Jurkat, Clone E6-1 (cell line): Measurements from ENCODE around the gene RSU1.

Experiments used
- DNase-seq: peaks from one replicate; pipeline ENCODE4 v3.0.0-alpha.2; 2011; ENCODE audit warnings: low read depth, low spot score
- H3K4me3 ChIP-seq: 2 replicates; pipeline ENCODE4 v1.5.1; 2011; ENCODE audit warnings: mild to moderate bottlenecking, low read length, control low read depth, moderate library complexity

The RSU1 gene

DNA sequence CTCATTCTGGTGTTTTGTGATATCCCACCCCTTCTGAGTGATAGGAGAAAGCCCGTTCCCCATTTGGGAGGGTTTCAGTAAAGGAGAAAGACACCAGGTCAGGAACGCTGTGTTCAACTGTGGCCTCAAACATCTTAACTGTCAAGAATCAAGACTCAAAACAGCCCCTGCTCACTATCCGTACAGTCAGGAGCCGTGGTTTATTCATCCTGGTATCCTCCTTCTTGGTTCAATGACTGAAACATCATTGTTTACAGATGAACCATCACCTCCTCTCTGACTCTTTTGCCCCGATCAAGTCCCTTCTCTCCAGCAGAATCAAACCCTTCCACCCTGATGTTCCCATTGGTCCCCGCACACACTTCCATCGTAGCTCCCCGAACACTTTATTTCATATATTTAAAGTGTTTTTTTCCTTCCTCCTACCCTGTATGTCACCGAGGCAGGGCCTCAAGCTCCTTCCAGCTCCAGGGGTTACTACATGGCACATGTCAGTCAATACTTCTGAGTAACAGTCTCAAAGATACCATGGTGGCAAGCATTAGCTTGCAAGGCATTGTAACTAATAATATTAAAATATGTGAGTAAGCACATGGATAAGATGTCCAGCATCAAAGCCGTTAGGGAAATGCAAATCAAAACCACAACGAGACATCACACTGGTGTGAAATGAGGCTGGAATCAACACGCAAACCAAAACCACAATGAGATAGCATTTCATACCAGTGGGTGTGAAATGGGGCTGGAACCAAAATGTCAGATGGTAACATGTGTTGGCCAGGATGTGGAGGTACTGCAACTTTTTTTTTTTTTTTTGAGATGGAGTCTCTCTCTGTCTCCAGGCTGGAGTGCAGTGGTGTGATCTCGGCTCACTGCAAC lies 170.8 kb downstream of the RSU1 start:
- no peak overlapping the region for H3K4me3 ChIP-seq
- peak; percentile 16 for DNase-seq

GRCh38 chr10:16644146-16644545 lies 173.1 kb downstream of the RSU1 start:
- H3K4me3 ChIP-seq: no peak overlapping the region
- no peak for DNase-seq

GRCh38 chr10:16643502-16643901 lies 173.7 kb downstream of the RSU1 start:
- no peak for DNase-seq

DNA sequence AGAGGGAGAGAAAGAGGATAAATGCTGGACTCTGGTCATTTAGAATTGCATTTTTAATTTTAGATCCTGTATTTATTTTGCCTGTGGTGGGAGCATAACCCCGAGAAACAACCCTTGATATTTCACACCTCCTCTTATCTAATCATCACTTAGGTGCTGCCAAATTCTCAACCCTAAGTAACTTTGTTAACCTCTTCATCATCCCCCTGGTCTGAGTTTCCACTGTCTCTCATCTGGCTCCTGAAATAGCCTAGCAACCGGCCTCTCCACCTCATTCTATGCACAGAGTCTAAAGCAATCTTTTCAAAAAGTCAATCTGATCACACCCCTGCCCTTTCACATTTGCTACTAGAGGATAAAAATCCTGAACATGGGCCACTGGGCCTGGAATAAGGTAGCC lies 177.1 kb downstream of the RSU1 start:
- no peak overlapping the region for H3K4me3 ChIP-seq
- no peak for DNase-seq

More at GRCh38 chr10:16643502-16643901, 173.7 kb downstream of the RSU1 start:
- no peak overlapping the region for H3K4me3 ChIP-seq

GRCh38 chr10:16639471-16639870 lies 177.8 kb downstream of the RSU1 start:
- no peak for DNase-seq
- H3K4me3 ChIP-seq: no peak overlapping the region

GRCh38 chr10:16632996-16633395 lies 184.2 kb downstream of the RSU1 start:
- H3K4me3 ChIP-seq: no peak overlapping the region
- no peak for DNase-seq

DNA sequence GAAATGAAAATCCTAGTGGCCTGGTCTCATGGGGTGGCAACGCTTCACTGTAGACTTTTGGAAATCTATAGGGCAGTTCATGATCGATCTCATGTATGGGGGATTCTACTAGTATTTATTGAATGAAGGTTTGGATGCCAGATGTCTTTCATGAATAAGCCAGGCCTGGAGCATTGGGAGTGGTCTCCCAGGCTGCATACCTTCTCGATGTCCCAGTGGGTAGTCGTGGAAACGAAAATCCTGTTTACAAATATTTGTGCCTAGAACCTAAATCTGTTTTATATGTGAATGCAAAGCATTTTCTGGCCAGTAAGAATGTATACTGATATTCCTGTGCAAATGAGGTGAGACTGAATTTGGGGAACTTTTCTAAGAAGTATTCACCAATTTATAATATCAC lies 190.5 kb downstream of the RSU1 start:
- DNase-seq: no peak
- no peak overlapping the region for H3K4me3 ChIP-seq

DNA sequence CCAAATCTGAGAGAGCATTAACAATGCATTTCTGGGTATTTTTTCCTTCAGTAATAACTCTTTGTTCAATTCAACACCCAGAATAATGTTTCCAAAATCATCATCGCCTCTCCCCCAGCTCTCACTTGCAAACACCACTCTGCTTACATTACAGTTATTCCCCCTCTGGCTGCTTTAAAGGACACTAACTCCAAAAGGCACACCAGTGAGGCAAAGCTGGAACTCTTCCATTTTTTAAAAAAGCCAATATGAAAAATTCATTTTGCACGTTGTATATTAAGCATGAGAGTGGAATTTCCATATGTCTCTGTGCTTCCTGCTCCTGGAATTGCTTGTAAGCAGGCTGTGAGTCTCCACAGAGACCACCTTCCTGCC lies 204.3 kb downstream of the RSU1 start:
- DNase-seq: no peak
- no peak overlapping the region for H3K4me3 ChIP-seq

GRCh38 chr10:16612115-16612980 lies 204.9 kb downstream of the RSU1 start:
- H3K4me3 ChIP-seq: no peak overlapping the region
- DNase-seq: peak; percentile 51

GRCh38 chr10:16611037-16611436 lies 206.2 kb downstream of the RSU1 start:
- no peak for DNase-seq
- H3K4me3 ChIP-seq: no peak overlapping the region

DNA sequence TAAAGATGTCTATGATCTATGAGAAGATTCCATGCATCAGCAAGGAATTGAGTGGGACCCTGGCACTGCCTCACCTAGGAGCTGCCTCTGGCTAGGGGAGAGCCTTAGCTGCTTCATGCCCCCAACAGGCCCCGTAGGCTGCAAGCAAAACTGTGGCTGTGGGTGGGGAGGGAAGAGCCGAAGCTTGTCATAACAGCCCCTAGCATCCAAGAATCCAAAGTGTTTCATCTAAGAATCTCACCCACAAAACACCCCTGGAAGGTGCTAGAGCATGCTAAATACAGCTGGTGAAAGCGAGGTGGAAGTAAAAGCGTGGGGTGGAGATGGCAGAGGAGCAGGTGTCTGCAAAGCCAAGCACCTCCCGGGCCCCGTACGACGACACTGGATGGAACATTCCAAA lies 208.0 kb downstream of the RSU1 start:
- DNase-seq: no peak
- no peak overlapping the region for H3K4me3 ChIP-seq

DNA sequence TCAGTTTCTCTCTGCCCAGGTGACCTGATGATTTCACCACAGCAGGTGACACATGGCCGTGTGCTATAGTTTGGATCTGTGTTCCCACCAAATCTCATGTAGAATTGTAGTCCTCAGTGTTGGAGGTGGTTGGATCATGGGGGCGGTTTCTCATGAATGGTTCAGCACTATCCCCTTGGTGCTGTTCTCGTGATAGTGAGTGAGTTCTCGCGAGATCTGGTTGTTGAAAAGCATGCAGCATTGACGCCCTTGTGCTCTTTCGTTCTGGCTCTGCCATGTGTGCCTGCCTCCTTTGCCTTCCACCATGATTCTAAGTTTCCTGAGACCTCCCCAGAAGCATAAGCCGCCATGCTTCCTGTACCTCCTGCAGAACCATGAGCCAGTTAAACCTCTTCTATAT lies 210.3 kb downstream of the RSU1 start:
- no peak for DNase-seq
- no peak overlapping the region for H3K4me3 ChIP-seq

DNA sequence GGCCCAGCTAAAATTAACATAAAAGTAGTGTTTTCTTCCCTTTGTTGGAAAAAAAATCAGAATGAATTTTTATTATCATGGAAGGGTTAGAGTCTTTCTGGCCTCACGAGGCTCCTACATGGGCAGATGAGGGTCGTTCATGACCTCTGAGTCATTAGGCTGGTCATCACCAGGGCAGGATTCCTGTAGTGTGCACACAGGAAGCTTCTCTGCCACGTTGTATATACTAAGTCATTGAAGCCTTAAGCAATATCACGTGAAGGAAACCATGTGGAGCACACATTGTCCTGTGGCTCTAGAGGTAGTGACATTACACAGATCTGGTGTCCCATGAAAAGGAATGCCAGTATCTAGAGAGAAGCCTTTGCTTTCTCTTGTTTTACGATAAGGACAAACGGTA lies 210.8 kb downstream of the RSU1 start:
- no peak for DNase-seq
- H3K4me3 ChIP-seq: no peak overlapping the region

GRCh38 chr10:16603308-16603707 lies 213.9 kb downstream of the RSU1 start:
- H3K4me3 ChIP-seq: no peak overlapping the region

DNA sequence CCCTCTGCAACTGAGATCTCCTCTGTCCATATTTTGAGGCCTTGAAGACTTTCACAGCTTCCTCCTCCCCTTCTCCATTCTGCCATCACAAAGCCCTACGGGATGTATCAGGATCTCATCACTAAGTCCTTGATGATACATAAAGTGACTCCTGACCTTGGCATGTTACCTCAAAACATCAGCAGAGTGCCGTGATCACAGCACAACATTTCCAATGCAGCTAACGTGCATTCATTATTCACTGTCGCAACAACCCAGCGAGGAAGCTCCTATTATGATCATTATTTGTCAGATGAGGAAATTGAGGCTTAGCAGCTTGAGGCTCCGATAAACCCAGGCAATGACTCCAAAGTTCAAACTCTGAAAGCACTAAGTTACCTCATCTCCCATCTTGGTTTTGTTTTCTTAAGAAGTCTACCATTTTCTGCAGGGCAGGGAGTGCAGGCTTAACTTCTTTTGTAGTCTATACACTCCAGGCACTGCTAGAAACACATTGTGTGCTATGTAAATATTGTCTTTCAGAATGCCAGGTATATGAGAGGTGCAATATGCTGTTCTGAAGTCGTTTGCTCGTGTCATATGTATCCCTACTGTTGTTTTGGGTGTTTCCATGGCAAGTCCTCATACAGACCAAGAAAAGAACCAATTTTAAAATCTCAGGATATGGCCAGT lies 215.0 kb downstream of the RSU1 start:
- DNase-seq: no peak

More at GRCh38 chr10:16603308-16603707, 213.9 kb downstream of the RSU1 start:
- no peak for DNase-seq

DNA sequence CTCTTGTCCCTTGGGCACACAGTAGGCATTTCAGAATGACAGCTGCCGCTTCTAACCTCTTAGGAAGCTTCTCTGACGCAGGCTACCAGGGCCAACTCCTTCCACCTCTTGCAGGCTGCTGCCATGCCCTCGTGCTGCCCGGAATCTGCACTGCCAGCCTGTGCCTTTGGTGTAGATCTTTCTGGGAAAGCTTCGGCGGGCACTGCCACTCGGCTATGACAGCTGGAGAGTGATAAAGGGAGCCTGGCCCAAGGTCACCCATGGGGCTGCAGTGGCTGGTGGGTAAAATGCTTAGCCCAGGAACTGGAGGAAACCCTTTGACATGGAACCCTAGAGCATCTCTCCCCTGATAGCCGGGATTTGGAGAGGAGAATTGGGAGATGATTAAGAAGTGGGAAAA lies 217.6 kb downstream of the RSU1 start:
- no peak overlapping the region for H3K4me3 ChIP-seq
- DNase-seq: no peak

More for the DNA sequence above, 215.0 kb downstream of the RSU1 start:
- no peak overlapping the region for H3K4me3 ChIP-seq

DNA sequence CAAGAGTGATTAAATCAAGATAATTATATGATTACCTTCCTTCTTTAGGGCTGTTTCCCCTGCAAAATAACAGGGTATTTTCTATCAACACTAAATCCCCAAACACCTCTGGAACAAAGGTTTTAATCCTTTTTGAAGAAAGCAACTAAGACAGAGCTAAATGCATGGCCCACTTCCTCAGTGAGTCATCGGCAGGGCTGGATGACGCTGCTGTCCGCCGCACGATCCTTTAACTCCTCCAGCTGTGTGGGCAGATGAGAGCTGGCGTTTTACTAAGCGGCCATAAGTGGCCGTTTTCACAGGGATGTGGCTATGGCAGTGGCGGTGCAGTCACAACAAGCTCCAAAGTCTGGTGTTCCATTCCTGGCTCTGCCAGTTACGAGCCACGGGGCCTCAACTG lies 219.6 kb downstream of the RSU1 start:
- DNase-seq: no peak
- H3K4me3 ChIP-seq: no peak overlapping the region

- DNase-seq: no peak
- H3K4me3 ChIP-seq: no peak overlapping the region
Observed at GRCh38 chr10:16592378-16592777, 224.8 kb downstream of the RSU1 start.

DNA sequence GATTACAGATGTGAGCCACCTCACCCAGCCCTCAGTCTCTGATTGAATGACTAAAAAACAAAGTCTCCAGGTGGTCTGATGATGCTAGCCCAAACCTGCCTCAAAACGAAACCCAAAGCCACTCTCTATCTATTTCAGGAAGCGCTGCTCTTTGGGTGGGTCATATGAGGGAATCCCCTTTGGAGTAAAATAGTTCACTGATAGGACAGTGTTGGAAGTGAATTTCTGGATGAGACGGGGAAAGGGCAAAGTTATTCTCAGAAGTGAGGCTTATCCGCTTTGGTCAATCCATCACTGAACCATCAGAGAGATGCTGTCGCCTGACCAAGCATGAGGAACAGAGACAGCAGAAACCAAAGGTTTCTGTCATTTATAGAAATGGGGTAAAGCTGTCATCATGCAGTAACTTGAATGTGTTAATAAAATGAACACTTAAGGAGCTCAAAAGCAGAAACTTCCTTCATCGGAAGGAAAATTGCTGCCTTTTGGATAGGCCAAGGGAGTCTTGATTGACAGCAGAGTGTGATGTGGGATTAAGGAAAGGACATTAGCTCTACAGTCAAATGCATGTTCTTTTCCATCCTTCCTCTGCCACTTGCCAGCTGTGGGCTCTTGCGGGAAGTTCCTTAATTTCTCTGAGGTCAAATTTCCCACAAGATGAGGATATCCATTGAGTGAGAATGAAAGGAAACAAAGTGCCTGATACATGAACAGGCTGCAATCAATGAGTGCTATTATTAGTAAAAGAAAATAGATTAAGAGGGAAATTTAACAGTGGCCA lies 230.7 kb downstream of the RSU1 start:
- no peak overlapping the region for H3K4me3 ChIP-seq
- DNase-seq: no peak
